Progenitor cell of endocrine pancreas (in vitro differentiated cells): ENCODE measurements around the gene SDCBP2. TPM values are rescaled to one million over a fixed set of nuclear protein-coding genes. Genes with fewer than 3 reads are reported as not detected.

Experiments used
- DNase-seq: peaks from one replicate; pipeline ENCODE4 v3.0.0; 2021; ENCODE audit warnings: low spot score; ENCODE audit not compliant: unreplicated experiment
- H3K27ac Mint-ChIP-seq: 2 replicates; pipeline ENCODE4 v1.8.0; 2021; ENCODE audit warnings: mild to moderate bottlenecking, moderate library complexity, mixed read lengths
- H3K27me3 Mint-ChIP-seq: 2 replicates; pipeline ENCODE4 v1.8.0; 2021; ENCODE audit warnings: mixed read lengths
- H3K36me3 Mint-ChIP-seq: 2 replicates; pipeline ENCODE4 v1.8.0; 2022; ENCODE audit warnings: mixed read lengths; ENCODE audit not compliant: insufficient read depth
- H3K4me1 Mint-ChIP-seq: 2 replicates; pipeline ENCODE4 v1.8.0; 2021; ENCODE audit warnings: low read depth, mixed read lengths
- H3K4me3 Mint-ChIP-seq: 2 replicates; pipeline ENCODE4 v1.8.0; 2021; ENCODE audit warnings: low read depth, mild to moderate bottlenecking, moderate library complexity, mixed read lengths
- H3K9me3 Mint-ChIP-seq: 2 replicates; pipeline ENCODE4 v1.8.0; 2021; ENCODE audit warnings: low read depth, mixed read lengths
- CTCF ChIP-seq: fragments of 200-600 bp; sonication (generic); IDR thresholded peaks from one replicate; pipeline ENCODE4 v1.5.0; 2021; ENCODE audit warnings: antibody characterized with exemption, mild to moderate bottlenecking; ENCODE audit not compliant: unreplicated experiment
- total RNA-seq: library from RNA; stranded (reverse); gene quantifications from 2 replicates; pipeline ENCODE4 v1.2.1, GENCODE V29; 2021

Gene SDCBP2
- total RNA-seq, 1 donor from 2014 or later: 2.0 TPM

- H3K27ac Mint-ChIP-seq: no peak overlapping the region
- TF ChIP-seq CTCF: no peak
- peaks cover 7% of the 10 kb centered on the region for H3K27me3 Mint-ChIP-seq
- H3K36me3 Mint-ChIP-seq: no peaks in the 10 kb centered on the region
- no peaks in the 10 kb centered on the region for H3K9me3 Mint-ChIP-seq
- peaks cover 8% of the 10 kb centered on the region for H3K4me1 Mint-ChIP-seq
- DNase-seq: no peak
- H3K4me3 Mint-ChIP-seq: no peak overlapping the region
Observed at GRCh38 chr20:1263853-1264252, 65.1 kb downstream of the SDCBP2 start.

Other genes starting within 250 kb of the SDCBP2 start
- gene PSMF1, start 210.5 kb downstream of the SDCBP2 start, total RNA-seq: 92.5 and 94.5 TPM in 2 replicates
- 15.6 and 21.9 TPM in 2 replicates for gene TMEM74B, start 144.2 kb downstream of the SDCBP2 start, total RNA-seq
- gene C20orf202, start 125.7 kb downstream of the SDCBP2 start, total RNA-seq: 0.26 and 0.27 TPM in 2 replicates
- not detected in 2 replicates for gene RAD21L1, start 103.1 kb downstream of the SDCBP2 start, total RNA-seq
- gene SNPH, start 62.8 kb downstream of the SDCBP2 start, total RNA-seq: 2.7 and 3.3 TPM in 2 replicates
- gene FKBP1A, start 63.9 kb upstream of the SDCBP2 start, total RNA-seq: 149 and 160 TPM in 2 replicates
- 88.6 and 88.7 TPM in 2 replicates for gene NSFL1C, start 137.7 kb upstream of the SDCBP2 start, total RNA-seq
- not detected in 2 replicates for gene SIRPB2, start 162.3 kb upstream of the SDCBP2 start, total RNA-seq
- gene SIRPD, start 228.6 kb upstream of the SDCBP2 start, total RNA-seq: not detected in 2 replicates